ENCODE measurements around the gene LEMD1.

The LEMD1 gene

GRCh38 chr1:205332015-205332791, 89.7 kb downstream of the LEMD1 start:
- no peak for DNase-seq (ENCODE audit: low read depth in 2 of 2)
